Measurements from ENCODE around the gene MVP.
"Not testable (repeated sequence)": the region's sequence is repeated elsewhere in the genome, so short reads cannot be mapped to it uniquely, and the experiment has no call there.

Gene MVP

GRCh38 chr16:29869067-29869466 lies 48.8 kb downstream of the MVP start:
- DNase-seq (ENCODE audit: low spot score); FAIRE-seq: not testable (repeated sequence)

GRCh38 chr16:29871822-29872546 lies 51.7 kb downstream of the MVP start:
- DNase-seq (ENCODE audit: low spot score) (no peak), FAIRE-seq (no peak)

GRCh38 chr16:29873319-29873718 lies 53.1 kb downstream of the MVP start:
- FAIRE-seq, result no peak
- DNase-seq (ENCODE audit: low spot score), result no peak

GRCh38 chr16:29875206-29875605 lies 54.9 kb downstream of the MVP start:
- no peak for FAIRE-seq
- no peak for DNase-seq (ENCODE audit: low spot score)

GRCh38 chr16:29876217-29876593 lies 55.9 kb downstream of the MVP start:
- DNase-seq (ENCODE audit: low spot score) (no peak), FAIRE-seq (no peak)

- FAIRE-seq (no peak), DNase-seq (ENCODE audit: low spot score) (no peak)
Measured at GRCh38 chr16:29876594-29877249, 56.5 kb downstream of the MVP start.

- DNase-seq (ENCODE audit: low spot score) (no peak), FAIRE-seq (no peak)
Measured at GRCh38 chr16:29877266-29877961, 57.2 kb downstream of the MVP start.

- no peak for FAIRE-seq
- no peak for DNase-seq (ENCODE audit: low spot score)
Measured at GRCh38 chr16:29878172-29878571, 57.9 kb downstream of the MVP start.

GRCh38 chr16:29881050-29881449 lies 60.8 kb downstream of the MVP start:
- no peak for DNase-seq (ENCODE audit: low spot score)
- no peak for FAIRE-seq

- DNase-seq (ENCODE audit: low spot score) (no peak), FAIRE-seq (no peak)
Measured at GRCh38 chr16:29883987-29884386, 63.7 kb downstream of the MVP start.

GRCh38 chr16:29889372-29889771 lies 69.1 kb downstream of the MVP start:
- DNase-seq (ENCODE audit: low spot score); FAIRE-seq: not testable (repeated sequence)

- DNase-seq (ENCODE audit: low spot score) (no peak), FAIRE-seq (no peak)
Measured at GRCh38 chr16:29891525-29892457, 71.5 kb downstream of the MVP start.

GRCh38 chr16:29892458-29892813 lies 72.2 kb downstream of the MVP start:
- no peak for FAIRE-seq
- no peak for DNase-seq (ENCODE audit: low spot score)

- FAIRE-seq, result no peak
Measured at GRCh38 chr16:29893553-29893952, 73.3 kb downstream of the MVP start.

GRCh38 chr16:29894352-29894751 lies 74.1 kb downstream of the MVP start:
- DNase-seq (ENCODE audit: low spot score) (no peak), FAIRE-seq (no peak)

More at GRCh38 chr16:29893553-29893952, 73.3 kb downstream of the MVP start:
- DNase-seq (ENCODE audit: low spot score), result no peak

- FAIRE-seq (no peak), DNase-seq (ENCODE audit: low spot score) (no peak)
Measured at GRCh38 chr16:29896841-29897240, 76.6 kb downstream of the MVP start.

GRCh38 chr16:29897333-29897732 lies 77.1 kb downstream of the MVP start:
- no peak for FAIRE-seq
- no peak for DNase-seq (ENCODE audit: low spot score)

Data from urothelium cell line (cell line).